SK-N-DZ (cell line): ENCODE data around the gene ARMC7. TPM values are rescaled to one million over a fixed set of nuclear protein-coding genes. Genes with fewer than 3 reads are reported as not detected.
A peak's percentile ranks its signal among the peaks of the same experiment; 100 is the strongest.
"Not testable (repeated sequence)": the region's sequence is repeated elsewhere in the genome, so short reads cannot be mapped to it uniquely, and the experiment has no call there.

Source experiments
- DNase-seq: peaks from one replicate; pipeline ENCODE4 v3.0.0-alpha.2; 2015; ENCODE audit warnings: low spot score
- polyA plus RNA-seq, 2 experiments: library from polyadenylated mRNA; depleted of rRNA; stranded (reverse); fragments of >200 nt; gene quantifications; 2 replicates each; pipeline ENCODE4 v1.2.3, GENCODE V29; 2014

ARMC7 gene
- 4.0 and 7.4 TPM in 2 replicates for polyA plus RNA-seq (2014; cell fraction: cytosol; rRNA removed)
- polyA plus RNA-seq (2014; cell fraction: nucleus; rRNA removed), result 2.3 and 3.0 TPM in 2 replicates

GRCh38 chr17:75109407-75110233 lies at the start of gene ARMC7:
TSS of gene ARMC7 (plus strand) at chr17:75109969. CDS start at chr17:75110289, 320 bp downstream.
- peak; percentile 88 for DNase-seq

GRCh38 chr17:75060434-75061054 lies 49.2 kb upstream of the ARMC7 start:
- no peak for DNase-seq

GRCh38 chr17:75061055-75061438 lies 48.7 kb upstream of the ARMC7 start:
- DNase-seq, result no peak

GRCh38 chr17:75061618-75062017 lies 48.2 kb upstream of the ARMC7 start:
- no peak for DNase-seq

- no peak for DNase-seq
These were observed 46.6 kb upstream of the ARMC7 start for GRCh38 chr17:75063201-75063600.

GRCh38 chr17:75063626-75064025 lies 46.1 kb upstream of the ARMC7 start:
- no peak for DNase-seq

- DNase-seq, result no peak
These were observed 45.7 kb upstream of the ARMC7 start for GRCh38 chr17:75064040-75064439.

GRCh38 chr17:75064460-75064859 lies 45.3 kb upstream of the ARMC7 start:
- no peak for DNase-seq

GRCh38 chr17:75064867-75065561 lies 44.8 kb upstream of the ARMC7 start:
- no peak for DNase-seq

GRCh38 chr17:75065562-75066151 lies 44.1 kb upstream of the ARMC7 start:
- no peak for DNase-seq

GRCh38 chr17:75067856-75068255 lies 41.9 kb upstream of the ARMC7 start:
- no peak for DNase-seq

GRCh38 chr17:75068750-75069149 lies 41.0 kb upstream of the ARMC7 start:
- DNase-seq, result no peak

- no peak for DNase-seq
These were observed 40.0 kb upstream of the ARMC7 start for GRCh38 chr17:75069783-75070182.

GRCh38 chr17:75071478-75072271 lies 38.1 kb upstream of the ARMC7 start:
- not testable (repeated sequence) for DNase-seq

GRCh38 chr17:75072909-75073308 lies 36.9 kb upstream of the ARMC7 start:
- not testable (repeated sequence) for DNase-seq

GRCh38 chr17:75073618-75074047 lies 36.1 kb upstream of the ARMC7 start:
- DNase-seq, result no peak

GRCh38 chr17:75074532-75074931 lies 35.2 kb upstream of the ARMC7 start:
- no peak for DNase-seq

GRCh38 chr17:75075597-75076336 lies 34.0 kb upstream of the ARMC7 start:
- DNase-seq, result no peak

- no peak for DNase-seq
These were observed 32.7 kb upstream of the ARMC7 start for GRCh38 chr17:75077072-75077495.
